GM18499 (cell line): Measurements from ENCODE around the gene GLI3.

ENCODE experiments used
- ATAC-seq: cut with Tn5 transposase; IDR thresholded peaks from one replicate; pipeline ENCODE4 v1.9.1; 2021; ENCODE audit warnings: moderate number of reproducible peaks; ENCODE audit not compliant: insufficient read depth, unreplicated experiment

The GLI3 gene

GRCh38 chr7:42237811-42238541, 967 bp upstream of the GLI3 start:
- ATAC-seq, result no peak

GRCh38 chr7:42236266-42236975, 588 bp downstream of the GLI3 start:
- ATAC-seq, result no peak

- ATAC-seq, result no peak
Measured at GRCh38 chr7:42235741-42236161, 1.3 kb downstream of the GLI3 start.

- no peak for ATAC-seq
Measured at GRCh38 chr7:42234736-42235135, 2.3 kb downstream of the GLI3 start.

- no peak for ATAC-seq
Measured at GRCh38 chr7:42233695-42234331, 3.2 kb downstream of the GLI3 start.

- no peak for ATAC-seq
Measured at GRCh38 chr7:42233171-42233570, 3.8 kb downstream of the GLI3 start.

GRCh38 chr7:42232275-42232674, 4.7 kb downstream of the GLI3 start:
- ATAC-seq, result no peak

GRCh38 chr7:42231043-42231787, 5.8 kb downstream of the GLI3 start:
- ATAC-seq, result no peak

GRCh38 chr7:42227936-42228591, 8.9 kb downstream of the GLI3 start:
- ATAC-seq, result no peak

- peak; percentile 60 for ATAC-seq
Measured at GRCh38 chr7:42227541-42227935, 9.5 kb downstream of the GLI3 start.

- ATAC-seq, result no peak
Measured at GRCh38 chr7:42227021-42227420, 10.0 kb downstream of the GLI3 start.

GRCh38 chr7:42226354-42226941, 10.6 kb downstream of the GLI3 start:
- no peak for ATAC-seq

GRCh38 chr7:42224391-42225003, 12.5 kb downstream of the GLI3 start:
- ATAC-seq, result no peak

- no peak for ATAC-seq
Measured at GRCh38 chr7:42222891-42223290, 14.1 kb downstream of the GLI3 start.

GRCh38 chr7:42222125-42222524, 14.9 kb downstream of the GLI3 start:
- ATAC-seq, result no peak

- no peak for ATAC-seq
Measured at GRCh38 chr7:42221304-42221703, 15.7 kb downstream of the GLI3 start.

GRCh38 chr7:42219447-42219846, 17.6 kb downstream of the GLI3 start:
- ATAC-seq, result no peak

- no peak for ATAC-seq
Measured at GRCh38 chr7:42218248-42218647, 18.8 kb downstream of the GLI3 start.

GRCh38 chr7:42217548-42217947, 19.5 kb downstream of the GLI3 start:
- no peak for ATAC-seq
